Measurements from ENCODE around the gene CBARP. TPM values are rescaled to one million over a fixed set of nuclear protein-coding genes. Genes with fewer than 3 reads are reported as not detected.

Gene CBARP
- total RNA-seq, 6 donors from 2014 or later = 0.30 to 1.8 (median 1.0) TPM; not detected in 2

GRCh38 chr19:1220477-1220930, 17.3 kb downstream of the CBARP start:
- DNase-seq = peak in 1 of 2 donors; percentile 80
- Histone ChIP-seq H3K36me3 (peaks cover 11 to 59% (median 44%) of the 10 kb centered on the region in 4 donors), H3K4me1 (peaks cover 8 to 37% (median 17%) of the 10 kb centered on the region in 4 donors), H3K27me3 (no peaks in the 10 kb centered on the region), H3K27ac (no peak overlapping the region), H3K4me3 (no peak overlapping the region), H3K9me3 (no peaks in the 10 kb centered on the region)
- WGBS, 2 donors = 89 to 100% methylated on average over 1 to 31 of the region's 33 CpGs
- no peak for TF ChIP-seq EP300 (IDR thresholded peaks at IDR 0.05)
- TF ChIP-seq CTCF (IDR thresholded peaks at IDR 0.05) = no peak
- ATAC-seq (ENCODE audit: low FRiP score in 2 of 2) = no peak

GRCh38 chr19:1219786-1220476, 17.9 kb downstream of the CBARP start:
- Histone ChIP-seq H3K36me3 (peaks cover 11 to 53% (median 41%) of the 10 kb centered on the region in 4 donors), H3K27ac (no peak overlapping the region), H3K4me1 (peaks cover 14 to 42% (median 22%) of the 10 kb centered on the region in 4 donors), H3K9me3 (no peaks in the 10 kb centered on the region), H3K4me3 (no peak overlapping the region), H3K27me3 (no peaks in the 10 kb centered on the region)
- 86 to 96% methylated on average over 1 to 13 of the region's 19 CpGs for WGBS, 2 donors
- ATAC-seq (ENCODE audit: low FRiP score in 2 of 2) = no peak
- TF ChIP-seq POLR2A (IDR thresholded peaks at IDR 0.05) (no peak), CTCF (IDR thresholded peaks at IDR 0.05) (no peak), POLR2AphosphoS5 (IDR thresholded peaks at IDR 0.05) (no peak), EP300 (IDR thresholded peaks at IDR 0.05) (no peak)
- DNase-seq = peak in 1 of 2 donors; percentile 75

DNA sequence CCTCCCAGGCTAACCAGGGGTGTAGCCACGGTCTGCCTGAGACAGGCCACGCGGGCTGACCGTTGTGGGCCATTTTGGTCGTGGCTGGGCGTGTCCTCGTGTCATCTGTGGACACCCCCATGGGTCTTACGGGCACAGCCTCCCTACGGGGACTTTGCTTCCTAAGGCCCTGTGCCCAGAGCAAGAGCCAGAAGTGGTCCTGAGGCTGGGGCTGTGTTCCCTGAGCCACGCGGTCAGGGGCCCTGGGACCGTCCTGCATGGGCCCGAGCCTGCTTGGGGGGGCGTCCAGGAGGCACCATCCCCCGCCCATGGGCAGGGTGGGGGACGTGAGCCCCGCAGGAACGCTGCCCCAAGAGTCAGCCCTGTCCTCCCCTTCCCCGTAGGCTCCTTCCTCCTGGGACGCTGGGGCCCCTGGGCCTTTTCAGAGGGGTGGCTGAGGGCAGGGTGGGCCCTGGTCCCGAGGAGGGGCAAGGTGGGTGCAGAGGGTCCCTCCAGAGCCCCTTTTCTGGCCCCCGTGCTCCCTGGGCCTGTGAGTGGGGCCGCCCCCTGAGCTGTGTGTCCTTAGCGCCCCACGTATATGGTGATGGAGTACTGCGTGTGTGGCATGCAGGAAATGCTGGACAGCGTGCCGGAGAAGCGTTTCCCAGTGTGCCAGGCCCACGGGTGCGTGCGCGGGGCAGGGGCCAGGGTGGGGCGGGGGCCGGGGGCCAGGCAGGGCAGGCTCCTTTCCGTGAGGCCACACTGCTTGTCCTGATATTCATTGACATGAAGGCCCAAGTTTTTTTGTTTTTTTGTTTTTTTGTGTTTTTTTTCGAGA, 18.8 kb downstream of the CBARP start:
- WGBS, 2 donors = 87 to 92% methylated on average over 19 to 37 of the region's 37 CpGs
- Histone ChIP-seq H3K4me1 (peaks cover 24 to 52% (median 32%) of the 10 kb centered on the region in 4 donors), H3K27me3 (no peaks in the 10 kb centered on the region), H3K36me3 (peaks cover 11 to 43% (median 33%) of the 10 kb centered on the region in 4 donors), H3K27ac (peak overlapping the region; percentile 42 to 69 (median 56)), H3K4me3 (no peak overlapping the region), H3K9me3 (no peaks in the 10 kb centered on the region)
- TF ChIP-seq POLR2AphosphoS5 (IDR thresholded peaks at IDR 0.05) (no peak), CTCF (IDR thresholded peaks at IDR 0.05) (no peak), EP300 (IDR thresholded peaks at IDR 0.05) (no peak), POLR2A (IDR thresholded peaks at IDR 0.05) (no peak)
- peak in 1 of 2 donors; percentile 59 for DNase-seq
- ATAC-seq (ENCODE audit: low FRiP score in 2 of 2) = no peak

DNA sequence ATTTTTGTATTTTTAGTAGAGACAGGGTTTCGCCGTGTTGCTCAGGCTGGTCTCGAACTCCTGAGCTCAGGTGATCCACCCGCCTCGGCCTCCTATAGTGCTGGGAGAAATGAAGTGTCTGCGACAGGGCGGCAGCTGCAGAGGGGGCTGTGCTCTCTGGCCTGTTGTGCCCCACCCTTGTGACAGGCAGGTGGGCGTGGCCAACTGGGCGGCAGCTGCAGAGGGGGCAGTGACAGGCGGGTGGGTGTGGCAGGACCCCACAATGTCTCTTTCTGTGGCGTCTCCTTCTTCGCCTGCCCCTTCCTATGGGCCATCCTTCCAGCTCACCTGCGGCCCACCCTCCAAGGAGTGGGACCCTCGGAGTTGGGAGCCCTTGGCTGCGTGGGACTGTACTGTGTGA, 20.4 kb downstream of the CBARP start:
- no peak overlapping the region for H3K4me3 ChIP-seq
- no peaks in the 10 kb centered on the region for H3K9me3 ChIP-seq
- DNase-seq = peak in 1 of 2 donors; percentile 49
- ATAC-seq (ENCODE audit: low FRiP score in 2 of 2) = no peak
- H3K36me3 ChIP-seq = peaks cover 11 to 31% (median 20%) of the 10 kb centered on the region in 4 donors
- peaks cover 32 to 64% (median 44%) of the 10 kb centered on the region in 4 donors for H3K4me1 ChIP-seq
- WGBS, 2 donors = 75 to 95% methylated on average over 9 to 15 of the region's 15 CpGs
- TF ChIP-seq EP300 (IDR thresholded peaks at IDR 0.05) = no peak
- no peak for TF ChIP-seq POLR2A (IDR thresholded peaks at IDR 0.05)
- no peak for TF ChIP-seq CTCF (IDR thresholded peaks at IDR 0.05)
- TF ChIP-seq POLR2AphosphoS5 (IDR thresholded peaks at IDR 0.05) = no peak
- peak overlapping the region in 3 of 4 donors; percentile 6 to 69 (median 42) for H3K27ac ChIP-seq
- no peaks in the 10 kb centered on the region for H3K27me3 ChIP-seq

Measured in upper lobe of left lung (tissue), 6 donors.